Amniotic stem cell (primary cell): ENCODE measurements around the gene SRSF9.
A peak's percentile ranks its signal among the peaks of the same experiment; 100 is the strongest.
"Not testable (repeated sequence)": the region's sequence is repeated elsewhere in the genome, so short reads cannot be mapped to it uniquely, and the experiment has no call there.

Experiments
- DNase-seq: peaks from one replicate; lab custom pipeline; 2025; lab: John Stamatoyannopoulos, UW

SRSF9 gene

GRCh38 chr12:120481022-120481767 lies 11.6 kb upstream of the SRSF9 start:
- no peak for DNase-seq

GRCh38 chr12:120480211-120480610 lies 10.7 kb upstream of the SRSF9 start:
- DNase-seq = no peak

GRCh38 chr12:120479458-120479857 lies 9.9 kb upstream of the SRSF9 start:
- no peak for DNase-seq

- DNase-seq = no peak
Measured at GRCh38 chr12:120475643-120476042, 6.1 kb upstream of the SRSF9 start.

GRCh38 chr12:120474616-120474960 lies 5.0 kb upstream of the SRSF9 start:
- peak; percentile 66 for DNase-seq

- DNase-seq = no peak
Measured at GRCh38 chr12:120473807-120474615, 4.5 kb upstream of the SRSF9 start.

GRCh38 chr12:120472521-120472920 lies 3.0 kb upstream of the SRSF9 start:
- DNase-seq = no peak

- DNase-seq = no peak
Measured at GRCh38 chr12:120470150-120470784, 719 bp upstream of the SRSF9 start.

GRCh38 chr12:120468821-120469449 lies 613 bp downstream of the SRSF9 start:
- DNase-seq = no peak

GRCh38 chr12:120468325-120468820 lies 1.2 kb downstream of the SRSF9 start:
- DNase-seq = no peak

GRCh38 chr12:120467439-120467838 lies 2.1 kb downstream of the SRSF9 start:
- no peak for DNase-seq

GRCh38 chr12:120466560-120467315 lies 2.8 kb downstream of the SRSF9 start:
- DNase-seq = no peak

GRCh38 chr12:120465756-120466155 lies 3.8 kb downstream of the SRSF9 start:
- no peak for DNase-seq

GRCh38 chr12:120463712-120464111 lies 5.8 kb downstream of the SRSF9 start:
- no peak for DNase-seq

GRCh38 chr12:120462099-120462640 lies 7.4 kb downstream of the SRSF9 start:
- no peak for DNase-seq

- no peak for DNase-seq
Measured at GRCh38 chr12:120460157-120460556, 9.4 kb downstream of the SRSF9 start.

GRCh38 chr12:120457133-120457532 lies 12.4 kb downstream of the SRSF9 start:
- no peak for DNase-seq

GRCh38 chr12:120455302-120455701 lies 14.2 kb downstream of the SRSF9 start:
- DNase-seq = no peak

- DNase-seq = no peak
Measured at GRCh38 chr12:120453977-120454376, 15.6 kb downstream of the SRSF9 start.

GRCh38 chr12:120453060-120453750 lies 16.3 kb downstream of the SRSF9 start:
- DNase-seq = no peak

- DNase-seq = not testable (repeated sequence)
Measured at GRCh38 chr12:120452524-120452923, 17.0 kb downstream of the SRSF9 start.
